Stromal cell of bone marrow (primary cell): ENCODE data around the gene CIAO2B.

Experiments used
- DNase-seq: peaks from one replicate; pipeline ENCODE4 v3.0.0-alpha.2; 2012; ENCODE audit warnings: low read depth

The CIAO2B gene

DNA sequence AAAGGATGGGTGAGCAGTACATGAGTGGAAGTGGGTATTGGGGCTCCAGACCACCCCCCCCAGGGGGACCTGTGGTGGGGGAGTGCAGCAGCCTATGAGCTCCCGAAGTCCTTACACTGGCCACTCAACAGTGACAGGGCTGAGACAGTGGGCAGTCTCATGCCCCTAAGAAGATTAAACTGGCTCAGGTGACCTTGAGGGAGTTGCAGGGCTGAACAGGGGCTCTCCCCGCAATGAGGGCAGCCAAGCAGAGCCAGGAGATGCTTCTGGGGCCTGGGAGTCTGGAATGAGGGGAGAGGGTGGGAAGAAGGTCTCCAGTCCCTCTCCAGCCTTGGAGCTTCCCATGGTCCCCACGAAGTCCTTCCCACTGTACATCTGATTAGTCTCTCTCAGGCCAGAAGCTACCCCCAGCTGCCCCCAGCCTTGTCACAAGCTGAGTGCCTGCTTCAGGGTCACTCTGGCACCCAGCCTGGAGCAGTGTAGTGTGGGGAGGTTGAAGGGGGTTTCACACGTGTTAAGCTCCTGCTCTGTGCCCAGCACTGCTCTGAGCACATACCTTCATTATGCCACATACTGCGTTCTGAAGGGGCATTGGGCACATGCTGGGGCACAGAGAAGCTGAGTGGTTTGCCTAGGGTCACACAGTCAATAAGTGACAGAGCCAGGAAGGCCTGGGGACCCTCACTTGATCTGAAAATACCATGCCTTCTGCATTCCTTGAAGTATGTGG, 14.5 kb downstream of the CIAO2B start:
- DNase-seq, result no peak

DNA sequence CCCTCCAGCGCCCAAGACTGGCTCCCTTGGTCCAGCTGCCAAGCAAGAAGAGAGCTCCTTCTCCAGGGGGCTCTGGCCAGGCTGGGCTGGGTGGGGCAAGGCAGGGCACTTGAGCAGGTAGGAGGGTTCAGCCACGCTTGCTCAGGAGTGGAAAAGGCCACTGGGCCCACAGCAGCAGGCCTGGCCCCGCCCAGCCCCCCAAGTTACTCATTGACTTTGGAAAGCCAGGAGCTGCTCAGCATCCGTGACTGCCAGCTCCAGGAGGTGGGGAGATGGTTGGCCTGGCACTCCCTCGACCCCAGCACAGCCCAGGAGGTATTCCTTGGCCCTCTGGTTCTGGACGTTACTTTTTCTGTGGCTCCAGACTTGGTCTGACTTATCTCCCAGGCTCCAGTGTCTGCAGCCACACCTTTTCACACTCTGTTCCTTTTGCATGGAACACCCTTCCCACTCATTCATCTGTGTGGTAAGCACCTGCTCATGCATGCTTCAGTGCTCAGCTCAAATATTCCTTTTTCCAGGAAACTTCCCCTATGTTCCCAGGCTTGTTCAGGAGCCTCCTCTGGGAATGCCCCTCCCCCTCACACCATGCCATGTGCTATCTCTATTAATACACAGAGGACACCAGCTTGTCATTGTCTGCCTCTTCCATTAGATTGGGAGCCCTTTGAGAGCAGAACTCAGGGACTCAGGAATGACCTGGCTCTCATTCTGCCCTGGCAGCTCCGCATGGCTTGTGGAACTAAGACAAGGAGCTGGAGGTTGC, 15.2 kb downstream of the CIAO2B start, which contains the start of gene CDH16:
CDH16 (minus strand) TSS at position 83 of the 766 bp plus-strand sequence. CDS start 820 bp downstream, outside the sequence.
- DNase-seq, result no peak

DNA sequence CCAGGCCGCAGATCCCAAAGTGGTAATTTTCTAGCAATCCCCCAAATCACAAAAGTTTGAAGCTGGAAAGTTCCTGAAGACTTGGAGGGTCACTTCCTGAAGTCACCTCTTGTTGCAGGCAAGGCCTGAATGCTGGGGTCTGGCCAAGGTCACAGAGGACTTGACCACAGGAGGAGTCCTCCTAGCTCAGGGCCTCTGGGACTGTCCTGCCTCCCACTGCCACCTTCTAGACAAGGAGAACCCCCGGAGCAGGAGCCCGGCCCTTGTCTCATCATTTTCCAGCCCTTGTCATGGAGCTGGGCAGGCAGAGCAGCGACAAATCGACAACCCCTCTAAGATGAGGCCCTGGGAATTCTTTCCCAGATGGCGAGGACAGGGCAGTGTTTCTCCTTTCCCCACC, 15.8 kb downstream of the CIAO2B start:
- DNase-seq, result no peak

DNA sequence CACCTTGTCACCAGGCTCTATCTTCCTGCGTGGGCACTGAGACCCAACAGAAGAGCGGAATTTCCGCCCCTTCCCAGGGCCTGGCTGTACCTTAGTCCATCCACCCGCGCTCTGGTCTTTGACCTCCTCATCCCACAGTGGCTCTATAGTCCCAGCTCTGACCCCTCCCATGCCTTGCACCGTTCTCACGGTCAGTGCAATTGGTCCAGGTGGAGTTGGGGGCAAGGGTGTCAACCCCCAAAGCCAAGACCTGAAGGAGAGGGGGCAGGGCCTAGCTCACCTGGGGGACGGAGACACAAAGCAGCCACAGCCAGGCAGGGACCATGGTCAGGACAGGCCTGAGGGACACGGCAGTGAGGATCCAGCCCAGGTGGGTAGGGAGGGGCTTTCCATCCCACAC, 16.5 kb downstream of the CIAO2B start:
- DNase-seq, result no peak

DNA sequence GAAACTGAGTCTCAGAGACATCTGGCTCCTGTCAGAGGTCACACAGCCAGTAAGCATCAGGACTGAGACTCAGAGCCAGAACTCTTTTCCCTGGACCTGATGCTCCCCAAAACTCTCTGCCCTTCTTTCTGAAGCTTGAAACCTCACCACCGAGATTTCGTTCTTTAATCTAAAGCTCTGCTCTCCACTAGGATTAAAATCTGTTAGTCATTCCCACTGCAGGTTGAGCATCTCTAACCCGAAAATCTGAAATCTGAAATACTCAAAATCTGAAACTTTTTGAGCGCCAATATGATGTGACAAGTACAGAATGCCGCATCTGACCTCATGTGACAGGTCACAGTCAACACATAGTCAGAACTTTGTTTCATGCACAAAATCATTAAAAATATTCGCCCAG, 17.7 kb downstream of the CIAO2B start:
- no peak for DNase-seq

DNA sequence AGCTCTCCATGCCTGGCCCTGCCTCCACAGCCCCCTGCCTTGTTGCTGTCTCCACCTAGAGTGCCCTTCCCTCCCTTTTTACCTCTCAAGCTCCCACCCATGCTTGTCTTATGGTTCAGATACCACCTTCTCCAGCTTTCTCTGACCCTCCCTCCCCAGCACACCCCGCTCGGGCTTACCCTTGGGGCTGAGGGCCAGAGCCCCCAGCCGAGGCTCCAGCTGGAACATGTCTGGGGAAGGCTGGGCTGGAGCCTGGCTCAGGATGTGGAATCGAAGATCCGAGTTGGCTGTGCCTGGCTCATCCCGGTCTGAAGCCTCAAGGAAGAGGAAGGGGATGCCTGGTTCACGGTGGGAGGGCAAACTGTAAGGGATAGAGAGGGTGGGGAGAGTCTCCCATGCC, 19.2 kb downstream of the CIAO2B start:
- no peak for DNase-seq

DNA sequence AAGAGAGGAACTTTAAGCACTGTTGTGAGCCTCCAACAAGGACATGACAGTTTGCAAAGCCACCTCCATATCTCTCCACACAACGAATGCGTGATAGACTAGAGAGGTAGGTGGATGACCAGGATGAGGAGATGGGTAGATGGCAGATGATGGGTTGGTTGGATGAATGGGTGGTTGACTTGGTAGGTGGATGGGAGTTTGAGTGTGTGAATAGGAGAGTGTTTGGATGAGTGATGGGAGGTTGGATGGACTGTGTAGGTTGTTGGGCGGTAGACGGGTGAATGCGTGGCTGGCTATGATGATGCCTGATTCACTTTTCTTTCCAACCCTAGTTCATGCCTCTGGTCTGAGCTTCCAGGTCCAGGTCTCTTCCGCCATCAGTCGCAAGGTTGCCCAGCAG, 19.7 kb downstream of the CIAO2B start:
- no peak for DNase-seq

DNA sequence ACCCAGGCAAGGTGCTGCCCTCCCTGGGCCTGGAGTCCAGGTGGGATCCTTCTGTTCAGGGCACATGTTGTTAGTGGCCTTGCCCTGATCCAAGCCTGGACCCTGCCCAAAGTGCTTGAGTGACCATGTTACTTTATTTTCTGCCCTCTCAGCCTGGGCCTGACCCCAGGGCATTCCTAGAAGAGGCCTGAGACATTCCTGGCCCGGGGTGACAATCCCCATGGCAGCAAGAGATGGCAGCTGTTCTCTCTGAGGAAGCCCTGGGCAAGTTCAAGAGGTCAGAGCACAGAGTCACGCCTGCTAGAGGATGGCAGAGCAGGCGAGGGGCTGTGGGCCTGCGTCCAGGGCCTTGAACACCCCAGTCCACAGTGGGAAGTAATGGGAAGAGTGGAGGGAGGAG, 20.5 kb downstream of the CIAO2B start:
- DNase-seq, result no peak

DNA sequence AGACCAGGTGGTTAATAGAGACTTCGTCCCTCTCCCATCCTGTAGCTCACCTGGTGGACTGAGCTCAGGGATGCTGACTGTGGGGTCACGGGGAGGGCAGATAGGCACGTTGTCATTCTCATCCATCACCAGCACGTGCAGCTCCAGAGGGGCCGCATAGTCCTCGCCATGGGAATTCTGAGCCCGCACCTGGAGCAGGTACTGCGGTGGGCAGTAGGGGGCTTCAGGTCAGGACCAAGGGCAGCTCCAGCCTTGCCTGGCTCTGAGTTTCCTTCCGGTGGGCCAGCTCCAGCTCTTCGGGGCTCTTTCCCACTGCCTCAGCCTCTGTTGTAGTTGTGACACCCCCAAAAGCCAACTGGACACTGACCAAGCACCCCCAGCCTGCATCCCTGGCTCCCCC, 21.1 kb downstream of the CIAO2B start:
- DNase-seq, result no peak

DNA sequence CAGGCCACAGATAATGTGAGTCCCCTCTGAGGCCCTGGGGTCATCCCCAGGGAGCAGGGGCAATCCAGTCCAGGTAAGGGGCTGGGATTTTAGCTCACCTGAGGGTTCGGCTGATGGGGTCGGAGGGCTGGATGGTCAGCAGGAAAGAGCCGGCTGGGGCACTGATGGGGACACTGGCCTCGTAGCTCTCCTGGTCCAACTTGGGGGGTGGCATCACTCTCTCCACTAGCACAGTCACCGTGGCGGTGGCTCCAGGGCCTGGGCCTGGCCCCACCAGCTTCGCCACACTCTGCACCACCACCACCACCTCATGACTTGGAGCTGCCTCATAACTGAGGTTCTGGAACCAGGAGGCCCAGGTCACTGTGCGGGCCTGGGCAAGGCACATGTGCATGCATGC, 22.4 kb downstream of the CIAO2B start:
- DNase-seq, result no peak

DNA sequence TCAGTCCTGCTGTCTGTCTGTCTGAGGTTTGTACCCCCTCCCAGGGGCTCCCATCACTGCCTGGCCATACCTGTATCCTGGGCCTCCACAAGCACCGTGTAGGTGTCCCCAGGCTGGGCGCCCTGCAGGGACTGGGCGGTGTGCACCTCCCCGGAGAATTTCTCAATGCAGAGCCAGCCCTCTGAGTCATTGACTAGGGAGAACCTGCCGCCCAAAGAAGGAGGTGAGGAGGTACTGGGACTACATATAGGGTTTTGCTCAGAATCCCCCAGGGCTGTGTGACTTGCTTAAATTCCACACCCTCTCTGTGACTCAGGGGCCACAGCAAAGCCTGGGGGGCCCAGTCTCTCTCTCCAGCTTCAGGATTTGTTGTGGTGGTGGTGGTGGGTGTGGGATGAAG, 23.1 kb downstream of the CIAO2B start:
- no peak for DNase-seq

DNA sequence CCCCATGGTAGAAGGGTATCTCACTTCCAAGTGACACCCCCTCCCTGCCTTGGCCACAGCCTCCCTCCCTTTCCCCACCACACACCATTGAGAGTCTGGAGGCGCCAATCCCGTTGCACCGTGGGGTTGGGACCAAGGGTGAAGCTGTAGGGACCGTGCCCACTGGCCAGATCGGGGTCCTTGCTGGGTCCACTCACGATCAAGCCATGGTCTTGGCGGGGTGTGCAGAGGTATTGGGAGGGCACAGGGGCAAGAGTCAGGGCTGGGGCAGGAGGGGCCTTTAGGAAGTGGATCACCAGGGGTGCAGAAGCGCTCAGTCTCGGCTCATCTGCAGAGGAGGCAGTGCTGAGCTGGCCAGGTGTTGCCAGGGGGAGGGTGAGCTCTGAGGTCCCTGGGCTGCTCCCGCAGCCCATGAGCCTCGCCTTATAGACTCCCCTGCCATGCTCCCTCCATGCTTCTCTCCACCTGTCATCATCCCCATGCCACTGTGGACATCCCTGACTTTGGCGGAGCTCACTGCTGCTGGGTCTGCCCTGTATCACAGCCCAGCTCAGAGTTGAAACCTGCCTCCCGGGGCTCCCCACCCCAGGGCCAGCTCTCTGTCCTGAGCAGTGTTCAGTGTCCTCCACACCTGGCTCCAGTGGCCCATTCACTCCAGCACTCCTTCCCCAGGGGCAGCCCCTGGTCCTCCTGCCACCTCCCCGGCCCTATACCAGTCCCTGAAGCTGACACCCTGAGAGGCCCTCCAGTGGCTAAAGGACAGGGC, 23.8 kb downstream of the CIAO2B start:
- DNase-seq, result no peak

DNA sequence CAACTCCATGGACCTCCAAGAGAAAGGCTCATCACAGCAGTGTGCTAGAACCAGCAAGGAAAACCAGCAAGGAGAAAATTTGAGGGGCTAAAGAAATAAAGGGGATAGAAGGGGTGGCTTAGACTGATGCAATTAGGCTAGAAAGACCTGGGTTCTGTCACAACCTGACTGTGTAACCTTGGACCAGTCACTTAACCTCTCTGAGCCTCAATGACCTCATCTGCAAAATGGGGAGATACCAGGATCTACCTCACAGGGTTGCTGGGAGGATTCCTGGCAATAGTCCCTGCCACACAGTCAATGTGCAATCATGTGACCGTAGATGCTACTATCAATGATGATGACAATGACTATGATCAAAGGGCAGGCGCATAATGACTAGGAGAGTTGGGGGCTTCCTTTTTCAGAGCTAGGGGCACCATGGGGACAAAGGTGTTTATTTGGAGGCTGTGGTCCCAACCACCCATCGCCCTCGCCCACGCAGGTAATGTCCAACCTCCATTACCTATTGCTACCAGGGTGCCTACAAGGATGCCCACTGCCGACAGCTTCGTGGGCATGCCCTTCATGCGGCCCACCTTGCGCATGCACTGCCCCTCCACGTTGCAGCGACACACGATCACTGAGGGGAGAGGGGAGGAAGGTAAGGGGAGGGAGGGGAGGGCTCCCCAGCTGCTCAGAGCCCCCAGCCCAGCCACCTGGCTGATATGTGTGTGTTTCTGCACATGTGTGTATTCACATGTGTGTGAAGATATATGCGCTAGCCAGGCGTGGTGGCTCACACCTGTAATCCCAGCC, 25.2 kb downstream of the CIAO2B start:
- no peak for DNase-seq

DNA sequence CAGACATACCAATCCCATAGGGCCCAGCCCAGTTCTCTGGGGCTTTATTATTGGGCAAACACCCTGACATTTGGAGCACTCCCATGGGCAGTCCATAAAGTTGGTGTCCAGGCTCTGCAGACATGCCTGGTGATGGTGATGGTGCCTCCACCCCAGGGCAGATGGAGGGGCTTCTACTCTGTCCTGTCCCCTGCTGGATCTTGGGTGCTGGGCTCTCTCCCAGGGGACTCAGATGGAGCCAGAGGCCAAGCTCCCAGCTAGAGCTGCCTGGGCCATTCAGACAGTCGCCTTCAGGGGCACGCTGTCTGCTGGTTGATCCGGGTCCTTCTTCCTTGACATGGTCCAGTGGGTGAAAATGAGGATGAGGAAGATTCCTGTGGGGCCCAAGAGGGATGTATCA, 26.1 kb downstream of the CIAO2B start:
- DNase-seq, result no peak

DNA sequence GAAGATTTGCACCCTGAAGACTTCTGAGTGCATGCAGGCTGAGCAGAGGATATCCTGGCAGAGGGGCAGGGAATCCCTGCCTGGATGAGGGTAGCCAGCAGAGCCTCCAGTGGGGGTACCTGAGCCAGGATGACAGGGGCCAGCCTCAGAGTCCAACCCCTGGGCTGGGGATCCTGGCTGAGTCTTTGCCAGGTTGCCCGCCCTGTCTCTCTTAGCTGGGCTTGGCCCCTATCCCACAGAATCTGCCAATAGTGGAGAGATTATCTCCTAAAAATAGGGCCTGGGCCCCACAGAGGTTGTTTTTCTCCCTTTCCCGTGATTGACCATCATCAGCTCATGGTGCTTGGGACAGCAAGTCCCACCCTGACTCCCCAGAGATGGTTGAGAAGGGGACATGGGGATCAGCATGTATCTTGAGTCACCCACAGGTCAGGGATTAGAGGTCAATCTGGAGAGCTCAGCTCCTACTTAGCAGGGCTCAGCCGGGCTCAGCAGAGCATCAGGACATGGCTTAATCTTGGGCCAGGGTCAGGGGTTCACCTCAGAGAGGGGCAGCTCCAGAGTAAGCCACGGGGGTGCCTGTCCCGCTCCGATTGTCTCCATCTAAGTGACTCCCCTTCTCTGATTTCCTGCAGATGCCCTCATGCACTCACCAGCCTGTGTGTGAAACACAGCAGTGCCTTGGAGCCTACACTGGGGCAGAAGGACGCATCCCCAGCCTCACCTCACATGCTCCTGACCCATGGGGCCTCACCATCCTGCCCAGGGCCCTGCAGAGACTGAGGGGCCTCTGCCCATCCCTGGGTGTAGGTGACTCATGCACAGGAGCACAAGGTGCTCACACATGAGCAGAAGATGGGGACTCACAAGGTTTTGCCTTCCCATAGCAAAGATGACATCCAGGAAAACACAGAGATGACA, 27.0 kb downstream of the CIAO2B start:
- DNase-seq, result no peak

DNA sequence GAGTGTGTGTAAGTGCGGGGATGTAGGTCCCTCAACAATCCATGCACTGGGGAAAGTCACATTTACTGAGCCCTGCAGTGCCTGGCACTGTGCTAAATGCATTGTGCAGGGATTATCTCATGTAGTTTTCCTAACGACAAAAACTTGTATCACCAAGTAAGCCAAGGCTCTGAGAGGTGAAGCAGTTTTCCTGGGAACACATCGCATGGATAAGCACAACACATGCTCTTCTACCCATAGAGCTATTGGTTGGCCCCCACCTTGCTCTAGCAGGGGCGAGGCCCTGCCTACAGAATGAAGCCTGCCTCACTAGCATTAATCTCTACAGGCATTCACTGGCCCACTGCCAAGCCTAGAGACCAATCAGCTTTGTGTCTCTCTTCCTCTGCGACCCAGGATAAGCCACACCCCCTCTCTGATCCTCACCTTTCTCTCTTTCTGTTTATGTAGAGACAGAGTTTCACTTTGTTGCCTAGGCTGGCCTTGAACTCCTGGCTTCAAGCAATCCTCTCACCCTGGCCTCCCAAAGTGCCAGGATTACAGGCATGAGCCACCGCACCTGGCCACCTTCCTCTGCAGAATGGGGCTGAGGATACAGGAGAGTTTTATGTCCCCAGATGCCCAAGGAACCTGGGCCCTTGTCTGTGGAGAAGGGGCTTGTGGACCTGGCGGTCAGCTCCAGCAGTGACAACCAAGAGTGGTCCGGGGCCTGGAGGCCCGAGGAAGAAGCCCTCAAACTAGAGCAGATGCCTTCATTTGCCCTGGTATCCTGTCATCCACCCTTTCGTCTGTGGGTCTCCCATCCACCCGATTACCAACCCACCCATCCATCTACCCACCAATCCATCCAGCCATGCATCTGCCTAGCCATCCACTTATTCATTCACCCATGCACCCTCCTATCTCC, 28.3 kb downstream of the CIAO2B start:
- no peak for DNase-seq

DNA sequence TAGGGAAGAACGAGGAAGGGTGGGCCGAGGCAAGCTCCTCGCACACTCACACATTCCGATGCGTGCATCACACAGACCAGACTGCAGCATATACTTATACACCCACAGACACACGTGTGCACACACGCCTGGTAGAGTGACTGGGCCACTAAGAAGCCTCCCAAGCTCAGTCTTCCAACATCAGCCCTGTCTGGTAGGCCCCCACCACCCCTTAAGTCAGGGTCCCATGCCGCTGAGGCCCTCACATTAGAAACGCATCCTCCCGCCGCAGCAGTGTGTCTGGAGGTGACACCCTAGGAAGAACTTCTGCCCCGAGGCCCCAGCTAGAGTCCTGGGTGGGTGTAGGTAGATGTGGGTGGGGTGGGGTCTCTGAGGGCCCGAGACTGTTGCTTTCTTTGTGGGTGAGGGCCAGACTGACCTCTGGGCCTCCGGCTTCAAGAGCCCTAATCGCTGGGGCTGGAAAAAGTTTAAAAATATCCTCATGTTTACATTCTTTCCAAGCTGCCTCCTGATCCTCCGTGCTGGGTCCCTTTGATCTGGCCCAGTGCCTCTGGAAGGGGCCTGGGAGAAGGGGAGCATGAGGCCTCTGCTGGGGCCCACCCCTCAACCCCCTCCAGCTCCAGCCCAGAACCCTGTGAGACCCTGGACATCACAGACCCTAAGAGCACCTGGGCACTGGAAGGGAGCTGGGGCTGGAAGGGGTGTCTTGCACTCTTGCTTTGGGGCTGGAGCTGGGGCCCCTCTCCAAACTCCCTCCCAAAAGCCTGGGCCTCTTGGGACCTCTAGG, 29.2 kb downstream of the CIAO2B start:
- DNase-seq, result no peak

DNA sequence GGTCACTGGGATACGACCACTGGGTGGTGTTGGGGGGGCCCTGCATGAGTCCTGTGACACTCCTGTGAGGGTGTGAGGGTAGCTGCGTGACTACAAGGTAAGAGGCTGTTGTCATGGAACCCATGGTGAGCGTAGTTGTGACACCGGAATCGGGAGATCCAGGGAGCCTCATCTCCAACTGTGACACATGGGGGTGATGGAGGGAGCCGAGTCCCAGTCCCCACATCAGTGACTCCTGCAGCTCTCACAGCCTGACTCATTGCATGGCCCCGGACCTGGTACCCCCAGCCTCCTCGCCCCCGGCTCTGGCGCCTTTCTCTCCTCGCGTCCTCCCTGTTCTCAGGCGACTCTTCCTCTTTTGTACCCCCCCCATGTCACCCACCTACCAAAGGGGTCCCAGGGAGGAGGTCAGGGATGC, 29.8 kb downstream of the CIAO2B start:
- no peak for DNase-seq
